ENCODE measurements around the gene LRRC74A.

LRRC74A gene

GRCh38 chr14:76826122-76826521 lies at the start of gene LRRC74A:
Gene LRRC74A (plus strand): TSS chr14:76826408. CDS start chr14:76826698, 290 bp downstream.
- no peak for TF ChIP-seq CSRNP3 (CRISPR knock-in tag; IDR thresholded peaks at IDR 0.05)
- TF ChIP-seq TSHZ2 (CRISPR knock-in tag; IDR thresholded peaks at IDR 0.05) = no peak
- no peak for TF ChIP-seq SNAI2 (CRISPR knock-in tag; IDR thresholded peaks at IDR 0.05)
- no peak for TF ChIP-seq ARNTL (CRISPR knock-in tag; IDR thresholded peaks at IDR 0.05; ENCODE audit: borderline replicate concordance, low read depth)
- no peak for TF ChIP-seq ESRRG (CRISPR knock-in tag; IDR thresholded peaks at IDR 0.05)
- TF ChIP-seq ZFP30 (CRISPR knock-in tag; IDR thresholded peaks at IDR 0.05) = no peak
- no peak for TF ChIP-seq CREB5 (CRISPR knock-in tag; IDR thresholded peaks at IDR 0.05; ENCODE audit: low read depth)
- TF ChIP-seq PATZ1 (CRISPR knock-in tag; IDR thresholded peaks at IDR 0.05; ENCODE audit: borderline replicate concordance) = no peak

GRCh38 chr14:76776428-76777251 lies 49.6 kb upstream of the LRRC74A start:
- TF ChIP-seq ZFP3 (CRISPR knock-in tag; IDR thresholded peaks at IDR 0.05) (no peak), POU6F1 (CRISPR knock-in tag; IDR thresholded peaks at IDR 0.05; ENCODE audit: borderline replicate concordance, low read depth) (no peak), ESRRG (CRISPR knock-in tag; IDR thresholded peaks at IDR 0.05) (no peak), ZFP30 (CRISPR knock-in tag; IDR thresholded peaks at IDR 0.05) (no peak), CREB5 (CRISPR knock-in tag; IDR thresholded peaks at IDR 0.05; ENCODE audit: low read depth) (no peak), ARNTL (CRISPR knock-in tag; IDR thresholded peaks at IDR 0.05; ENCODE audit: borderline replicate concordance, low read depth) (no peak), GLIS3 (CRISPR knock-in tag; IDR thresholded peaks at IDR 0.05) (no peak), PATZ1 (CRISPR knock-in tag; IDR thresholded peaks at IDR 0.05; ENCODE audit: borderline replicate concordance) (no peak), RARB (CRISPR knock-in tag; IDR thresholded peaks at IDR 0.05) (no peak), ISL1 (CRISPR knock-in tag; IDR thresholded peaks at IDR 0.05) (no peak), BACH2 (CRISPR knock-in tag; IDR thresholded peaks at IDR 0.05; ENCODE audit: borderline replicate concordance) (no peak), SNAI2 (CRISPR knock-in tag; IDR thresholded peaks at IDR 0.05) (no peak)
- ATAC-seq = no peak

More at GRCh38 chr14:76826122-76826521, at the start of gene LRRC74A:
- no peak for ATAC-seq

All from SK-N-SH treated with all-trans-retinoic acid at 6 μM for 48 hours (cell line).